GM19395 (cell line): Measurements from ENCODE around the gene TUBA4B.

ENCODE experiments used
- ATAC-seq: cut with Tn5 transposase; IDR thresholded peaks from one replicate; pipeline ENCODE4 v1.9.1; 2021; ENCODE audit warnings: mild to moderate bottlenecking, moderate library complexity; ENCODE audit not compliant: unreplicated experiment

Gene TUBA4B

DNA sequence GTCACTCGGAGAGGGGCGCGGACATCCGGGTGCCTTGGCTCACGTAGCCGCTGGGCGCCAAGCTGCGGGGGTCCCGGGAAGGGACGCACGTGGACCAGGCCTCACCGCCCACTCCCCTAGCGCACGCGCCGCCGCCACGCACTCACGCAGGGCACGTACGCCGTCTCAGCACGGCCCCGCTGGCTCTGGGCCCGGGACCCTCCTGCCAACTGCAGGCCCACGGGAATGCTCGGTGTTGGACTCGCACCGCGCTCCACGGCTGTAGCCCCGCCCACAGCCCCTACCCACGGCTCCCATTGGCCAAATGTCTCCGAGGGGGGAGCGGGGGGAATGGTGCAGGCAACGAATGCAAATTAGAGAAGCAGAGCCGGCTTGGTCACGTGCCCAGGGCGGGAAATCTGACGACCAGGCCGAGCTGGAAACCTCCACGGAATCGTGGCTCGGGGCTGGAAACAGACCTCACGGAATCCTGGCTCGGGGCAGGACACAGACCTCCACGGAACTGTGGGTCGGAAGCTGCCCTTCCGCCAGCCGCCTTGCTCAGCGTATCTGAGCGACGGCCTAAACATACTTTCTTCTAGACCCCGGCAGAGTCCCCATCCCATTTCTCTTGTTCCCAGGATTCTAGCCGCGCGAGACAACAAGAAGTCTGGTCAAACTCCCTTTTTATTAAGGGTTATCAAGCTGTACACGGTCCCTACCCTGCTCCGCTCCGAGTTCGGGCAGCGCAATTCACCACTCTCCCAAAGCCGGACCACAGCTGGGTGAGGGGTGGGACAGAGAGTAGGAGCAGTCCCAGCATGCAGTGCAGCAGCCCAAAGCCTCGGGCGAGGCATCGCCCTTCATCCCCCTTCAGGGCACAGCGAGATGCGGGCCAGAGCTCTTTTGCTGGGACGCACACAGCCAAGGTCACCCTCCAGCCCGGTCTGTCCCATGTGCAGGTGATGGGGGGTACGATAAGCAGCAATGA lies 34.0 kb upstream of the TUBA4B start, which contains the start of gene ABCB6:
TSS of gene ABCB6 (minus strand) at position 227 of the 970 bp plus-strand sequence. CDS start 285 bp downstream, outside the sequence.
- peak; percentile 73 for ATAC-seq

DNA sequence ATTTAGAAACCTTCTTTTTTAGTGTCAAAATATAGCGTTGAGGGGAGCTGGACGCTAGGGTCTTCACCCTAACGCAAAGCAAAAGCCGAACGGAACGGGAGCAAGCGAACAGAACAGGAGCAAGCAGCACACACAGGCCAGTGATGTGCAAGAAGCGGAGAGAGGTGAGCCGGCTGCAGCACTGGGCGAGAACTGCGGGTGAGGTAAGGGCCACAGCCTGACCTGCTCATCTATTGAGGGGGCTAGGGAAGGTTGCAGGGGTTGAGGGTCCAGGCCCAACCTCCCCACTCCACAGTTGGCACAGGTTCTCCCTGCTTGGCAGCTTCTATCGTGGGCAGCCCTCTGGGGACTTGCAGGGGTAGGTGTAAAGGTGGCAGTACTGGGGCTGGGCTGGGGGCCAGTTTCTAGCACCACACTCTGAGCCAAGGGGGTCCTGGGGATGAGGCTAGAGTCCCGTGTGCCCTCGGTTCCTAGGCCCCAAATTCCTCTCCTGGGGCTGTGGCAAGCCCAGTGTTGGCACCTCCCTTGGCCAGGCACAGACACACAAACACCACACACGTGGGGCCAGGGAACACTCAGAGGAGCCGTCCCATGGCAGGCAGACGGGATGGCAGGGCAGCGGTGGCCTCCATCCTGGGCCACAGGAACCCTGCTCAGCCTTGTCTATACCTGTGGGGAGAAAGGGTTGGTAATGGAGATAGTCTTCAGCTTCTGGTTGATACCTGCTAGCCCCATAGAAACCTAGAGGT lies 33.1 kb upstream of the TUBA4B start:
- ATAC-seq: no peak

GRCh38 chr2:219220652-219221402 lies 32.2 kb upstream of the TUBA4B start:
- no peak for ATAC-seq

DNA sequence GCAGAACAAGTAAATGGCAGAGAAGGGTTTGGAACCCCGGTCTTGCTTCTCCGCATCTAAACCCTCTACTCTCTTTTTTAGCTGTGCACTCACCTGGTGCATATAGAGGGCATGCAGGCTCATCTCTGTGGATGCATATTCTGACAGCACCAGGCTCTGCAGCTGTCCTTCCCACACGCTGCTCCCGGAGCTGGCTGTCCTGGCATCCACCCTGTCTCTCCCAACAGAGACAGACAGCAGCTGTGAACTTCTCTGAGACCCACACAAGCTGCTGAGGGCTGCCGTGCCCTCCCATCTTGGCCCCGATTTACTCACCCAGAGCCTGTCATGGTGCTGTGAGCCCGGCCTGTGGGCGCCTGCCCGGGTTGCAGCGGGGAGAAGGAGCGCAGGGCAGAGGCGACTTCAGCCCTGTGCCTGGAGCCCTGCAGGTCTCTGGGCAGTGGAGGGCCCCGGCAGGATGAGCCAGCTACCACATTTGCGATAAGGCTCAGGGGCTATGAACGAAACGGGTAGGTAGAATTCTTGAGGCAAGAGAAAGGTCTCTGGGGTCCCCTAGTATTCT lies 31.0 kb upstream of the TUBA4B start:
- no peak for ATAC-seq

DNA sequence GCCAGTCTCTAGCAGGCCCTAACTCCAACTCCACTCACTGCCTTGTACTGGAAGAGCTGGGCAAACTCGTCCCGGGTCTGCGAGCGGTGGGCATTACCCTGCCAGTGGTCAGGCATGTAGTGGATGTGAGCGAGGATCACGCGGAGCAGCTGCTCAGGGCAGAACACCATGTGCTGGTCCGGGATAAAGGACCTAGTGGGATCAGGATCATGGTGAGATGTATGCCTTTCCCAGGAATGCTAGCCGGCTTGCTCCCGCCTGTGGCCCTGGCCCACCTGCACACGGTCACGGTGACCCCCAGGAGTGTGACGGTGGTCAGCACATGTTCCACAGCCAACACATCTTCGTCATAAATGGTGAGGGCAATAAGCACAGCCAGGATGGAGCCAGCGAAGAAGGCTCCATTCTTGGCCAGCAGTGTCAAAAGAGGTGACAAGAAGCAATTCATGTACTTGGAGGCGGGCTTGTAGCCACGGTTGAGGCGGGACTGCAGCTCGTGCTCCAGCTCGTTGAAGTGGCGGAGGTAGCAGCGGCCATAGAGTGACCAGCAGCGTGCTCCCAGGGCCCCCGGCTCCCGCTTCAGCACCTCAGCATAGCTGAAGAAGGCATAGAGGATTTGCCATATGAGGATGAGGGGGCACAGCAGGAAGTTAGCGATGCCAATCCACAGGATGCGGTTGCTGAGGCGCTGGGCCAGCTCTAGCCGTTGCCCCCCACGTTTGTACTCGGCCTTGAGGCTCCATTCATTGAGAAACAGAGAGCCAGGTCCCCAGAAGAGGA lies 29.0 kb upstream of the TUBA4B start:
- ATAC-seq: no peak

- no peak for ATAC-seq
These were observed 27.7 kb upstream of the TUBA4B start for GRCh38 chr2:219225350-219225749.

DNA sequence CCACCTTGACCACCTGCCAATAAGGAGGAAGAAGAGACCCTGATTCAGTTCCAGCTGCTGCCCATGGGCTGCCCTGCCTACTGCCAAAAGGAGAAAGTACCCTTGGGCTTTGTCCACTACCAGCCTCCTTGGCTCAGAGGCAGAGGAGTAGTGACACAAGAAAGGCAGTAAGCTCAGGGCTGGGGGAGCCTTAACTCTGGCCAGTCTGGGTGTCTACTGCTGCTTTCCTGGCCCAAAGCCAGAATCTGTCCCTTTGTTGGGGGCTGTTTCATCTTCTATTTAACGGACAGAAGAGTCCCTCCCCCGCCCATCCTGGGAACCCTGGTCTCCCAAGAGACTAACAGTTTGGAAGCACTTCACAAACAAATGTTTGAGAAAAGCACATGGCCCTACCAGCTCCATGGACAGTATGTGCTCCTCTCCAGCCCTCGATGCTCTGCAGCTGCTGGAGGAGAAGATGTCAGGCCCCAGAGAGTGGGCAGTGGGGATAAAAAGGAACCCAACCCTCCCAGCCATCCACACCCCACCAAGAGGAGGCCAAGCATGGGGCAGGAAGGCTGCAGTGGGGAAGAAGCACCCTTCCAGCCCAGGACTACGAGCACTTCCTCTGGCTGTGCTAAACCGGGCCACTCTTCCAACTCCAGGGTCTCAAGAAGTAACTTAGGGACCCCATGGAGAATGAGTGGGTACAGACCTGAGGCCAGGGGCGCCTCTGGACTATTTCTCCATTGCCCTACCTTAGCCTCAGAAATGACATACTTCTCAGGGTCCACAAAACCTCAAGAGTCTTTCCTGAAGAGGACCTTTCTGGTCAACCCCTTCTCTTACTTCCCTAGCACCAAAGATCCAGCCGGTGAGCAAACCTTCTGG lies 24.8 kb upstream of the TUBA4B start:
- ATAC-seq: no peak

- ATAC-seq: peak; percentile 21
These were observed 24.1 kb upstream of the TUBA4B start for GRCh38 chr2:219228911-219229304.

GRCh38 chr2:219229305-219230058 lies 23.6 kb upstream of the TUBA4B start, which contains the start of the genes ANKZF1 and ATG9A:
TSS of gene ANKZF1 (plus strand) at chr2:219229806. CDS start at chr2:219230258, 452 bp downstream.
TSS of gene ATG9A (minus strand) at chr2:219229636. CDS start at chr2:219228024, 1,612 bp downstream.
- ATAC-seq: peak; percentile 97

GRCh38 chr2:219230059-219230540 lies 22.9 kb upstream of the TUBA4B start:
- ATAC-seq: peak; percentile 19

DNA sequence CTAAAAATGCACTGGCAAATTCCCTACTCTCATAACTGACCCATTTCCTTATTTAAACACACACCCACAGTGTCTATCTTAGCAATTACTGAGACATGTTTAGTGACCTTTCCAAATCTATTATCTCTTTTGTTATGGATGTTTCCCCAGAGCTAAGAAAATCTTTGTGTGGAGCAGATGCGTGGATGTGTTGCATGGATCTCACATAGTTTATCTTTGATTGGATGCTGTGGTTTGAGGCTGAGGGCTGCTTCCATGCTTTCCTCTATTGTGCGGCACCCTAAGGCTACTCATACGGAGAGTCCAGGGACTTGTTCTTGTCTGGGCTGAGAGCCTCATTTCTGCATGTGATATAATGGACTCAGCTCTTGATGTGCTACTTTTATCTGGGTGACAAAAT lies 18.7 kb upstream of the TUBA4B start:
- ATAC-seq: no peak

DNA sequence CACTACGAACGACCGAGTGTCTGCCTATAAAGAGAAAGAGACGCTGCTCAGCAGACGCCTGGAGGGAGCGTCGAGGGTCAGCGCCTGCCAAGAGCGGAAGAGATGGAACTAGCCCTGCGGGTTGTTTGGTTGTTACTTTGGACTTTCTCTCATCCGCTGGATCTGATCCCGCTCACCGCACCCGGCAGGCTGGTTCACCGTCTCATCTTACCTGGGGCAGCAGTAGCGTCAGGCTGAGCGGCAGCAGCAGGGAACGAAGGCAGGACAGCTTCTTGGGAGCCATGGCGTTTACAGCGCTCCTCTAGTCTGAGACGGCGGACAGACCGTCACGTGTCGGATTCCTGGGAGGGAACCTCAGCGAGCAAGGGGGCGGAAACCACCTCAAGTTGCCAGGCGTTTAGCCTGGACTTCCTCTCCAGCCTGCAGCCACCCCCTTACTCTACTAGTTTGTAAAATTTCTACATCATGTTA lies 9.7 kb upstream of the TUBA4B start:
- ATAC-seq: no peak

DNA sequence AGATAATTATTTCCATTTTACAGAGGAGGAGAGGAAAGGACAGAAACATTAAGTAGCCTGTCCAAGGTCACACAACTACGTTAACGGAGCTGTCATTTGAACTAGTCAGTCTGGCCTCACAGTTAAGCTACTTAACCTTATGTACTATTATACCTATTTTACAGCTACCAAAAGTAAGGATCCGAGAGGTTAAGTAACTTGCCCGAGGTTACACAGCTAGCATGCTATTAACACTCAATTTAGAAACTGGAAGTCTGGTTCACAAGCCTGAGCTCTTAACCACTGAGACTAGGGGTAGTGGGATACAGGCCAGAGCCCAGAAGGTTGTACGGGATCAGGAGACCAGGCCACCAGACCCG lies 8.3 kb upstream of the TUBA4B start:
- ATAC-seq: no peak

GRCh38 chr2:219245148-219245898 lies 7.7 kb upstream of the TUBA4B start, which contains the start of the genes GLB1L and STK16:
TSS of gene GLB1L (minus strand) at chr2:219245444. CDS start at chr2:219243573, 1,871 bp downstream.
TSS of gene STK16 (plus strand) at chr2:219245479. CDS start at chr2:219246000, 521 bp downstream.
- peak; percentile 69 for ATAC-seq

- ATAC-seq: no peak
These were observed 7.2 kb upstream of the TUBA4B start for GRCh38 chr2:219245899-219246230.

DNA sequence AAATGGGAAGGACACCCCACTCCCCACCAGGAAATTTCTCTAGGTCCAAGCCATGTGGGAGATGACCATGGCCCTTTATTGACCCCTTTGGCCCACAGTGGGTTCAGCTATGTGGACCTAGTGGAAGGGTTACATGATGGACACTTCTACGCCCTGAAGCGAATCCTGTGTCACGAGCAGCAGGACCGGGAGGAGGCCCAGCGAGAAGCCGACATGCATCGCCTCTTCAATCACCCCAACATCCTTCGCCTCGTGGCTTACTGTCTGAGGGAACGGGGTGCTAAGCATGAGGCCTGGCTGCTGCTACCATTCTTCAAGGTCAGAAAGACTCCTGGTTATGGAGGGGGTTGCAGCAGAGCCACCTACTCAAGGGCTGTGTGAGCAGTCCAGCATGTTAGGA lies 6.5 kb upstream of the TUBA4B start:
- no peak for ATAC-seq
